MM.1S (cell line): ENCODE data around the gene BZW2.

Experiments
- DNase-seq: peaks from one replicate; pipeline ENCODE4 v3.0.0-alpha.2; 2015
- H2AFZ ChIP-seq: fragments of 300-600 bp; sonication (generic); 2 replicates; pipeline ENCODE4 v1.6.0; 2016; ENCODE audit warnings: antibody characterized with exemption, low read length
- H3F3A ChIP-seq: fragments of 300-600 bp; sonication (generic); 2 replicates; pipeline ENCODE4 v1.6.1; 2016; ENCODE audit warnings: mild to moderate bottlenecking, antibody characterized with exemption, low read length, moderate library complexity, mixed read lengths; ENCODE audit not compliant: insufficient read depth
- H3K27ac ChIP-seq: fragments of 300-600 bp; sonication (generic); 2 replicates; pipeline ENCODE4 v1.5.1; 2016; ENCODE audit warnings: mild to moderate bottlenecking, low read length
- H3K27me3 ChIP-seq: fragments of 300-600 bp; sonication (generic); replicated peaks from 2 replicates; pipeline ENCODE4 v1.6.0; 2016; ENCODE audit warnings: low read length; ENCODE audit not compliant: insufficient read depth
- H3K36me3 ChIP-seq: fragments of 300-600 bp; sonication (generic); replicated peaks from 2 replicates; pipeline ENCODE4 v1.6.1; 2016; ENCODE audit warnings: mild to moderate bottlenecking, low read length, mixed read lengths; ENCODE audit not compliant: insufficient read depth
- H3K4me1 ChIP-seq: fragments of 300-600 bp; sonication (generic); 2 replicates; pipeline ENCODE4 v1.6.1; 2016; ENCODE audit warnings: low read length, mixed read lengths
- H3K4me2 ChIP-seq: fragments of 300-600 bp; sonication (generic); 2 replicates; pipeline ENCODE4 v1.6.0; 2016; ENCODE audit warnings: low read depth, low read length
- H3K4me3 ChIP-seq: fragments of 300-600 bp; sonication (generic); 2 replicates; pipeline ENCODE4 v1.5.1; 2016; ENCODE audit warnings: low read length, mixed read lengths
- H3K79me2 ChIP-seq: fragments of 300-600 bp; sonication (generic); 2 replicates; pipeline ENCODE4 v1.6.1; 2016; ENCODE audit warnings: mixed run types, low read length, mixed read lengths
- H3K9ac ChIP-seq: fragments of 300-600 bp; sonication (generic); 2 replicates; pipeline ENCODE4 v1.6.1; 2016; ENCODE audit warnings: low read length, mixed read lengths
- H3K9me2 ChIP-seq: fragments of 300-600 bp; sonication (generic); replicated peaks from 2 replicates; pipeline ENCODE4 v1.6.1; 2016; ENCODE audit warnings: mild to moderate bottlenecking, low read length, mixed read lengths; ENCODE audit not compliant: insufficient read depth
- H3K9me3 ChIP-seq: fragments of 300-600 bp; sonication (generic); replicated peaks from 2 replicates; pipeline ENCODE4 v1.6.1; 2016; ENCODE audit warnings: mild to moderate bottlenecking, low read length, mixed read lengths; ENCODE audit not compliant: insufficient read depth
- H4K20me1 ChIP-seq: fragments of 300-600 bp; sonication (generic); 2 replicates; pipeline ENCODE4 v1.6.1; 2016; ENCODE audit warnings: mild to moderate bottlenecking, low read length, moderate library complexity, mixed read lengths; ENCODE audit not compliant: insufficient read depth
- EZH2 ChIP-seq: fragments of 300-600 bp; sonication (generic); optimal IDR thresholded peaks from 2 replicates; pipeline ENCODE3; 2017; ENCODE audit warnings: low read depth, mild to moderate bottlenecking, antibody characterized with exemption, low read length, mixed read lengths
- EZH2phosphoT487 ChIP-seq: fragments of 300-600 bp; sonication (generic); IDR thresholded peaks from 2 replicates; pipeline ENCODE4 v1.6.1; 2018; ENCODE audit warnings: antibody characterized with exemption, low read length
- TF ChIP-seq, protein P1 (sequence below): fragments of 300-600 bp; sonication (generic); IDR thresholded peaks from 2 replicates; pipeline ENCODE4 v1.5.1; 2016; ENCODE audit warnings: antibody characterized with exemption, low read length, mixed read lengths

The BZW2 gene

GRCh38 chr7:16619979-16620408, 26.0 kb upstream of the BZW2 start:
- Histone ChIP-seq H3K4me1 (no peaks in the 10 kb centered on the region), H3K4me3 (no peak overlapping the region), H3K79me2 (no peaks in the 10 kb centered on the region), H3K27me3 (no peaks in the 10 kb centered on the region), H2AFZ (no peak overlapping the region), H3K9ac (no peak overlapping the region), H4K20me1 (no peaks in the 10 kb centered on the region), H3K4me2 (no peak overlapping the region), H3K9me2 (no peaks in the 10 kb centered on the region), H3K27ac (no peak overlapping the region; the same call in 1 of the 2 replicates), H3K9me3 (no peaks in the 10 kb centered on the region), H3K36me3 (no peaks in the 10 kb centered on the region), H3F3A (no peaks in the 10 kb centered on the region)
- TF ChIP-seq EZH2phosphoT487 (no peak), EZH2 (no peak)
- TF ChIP-seq, protein P1, sequence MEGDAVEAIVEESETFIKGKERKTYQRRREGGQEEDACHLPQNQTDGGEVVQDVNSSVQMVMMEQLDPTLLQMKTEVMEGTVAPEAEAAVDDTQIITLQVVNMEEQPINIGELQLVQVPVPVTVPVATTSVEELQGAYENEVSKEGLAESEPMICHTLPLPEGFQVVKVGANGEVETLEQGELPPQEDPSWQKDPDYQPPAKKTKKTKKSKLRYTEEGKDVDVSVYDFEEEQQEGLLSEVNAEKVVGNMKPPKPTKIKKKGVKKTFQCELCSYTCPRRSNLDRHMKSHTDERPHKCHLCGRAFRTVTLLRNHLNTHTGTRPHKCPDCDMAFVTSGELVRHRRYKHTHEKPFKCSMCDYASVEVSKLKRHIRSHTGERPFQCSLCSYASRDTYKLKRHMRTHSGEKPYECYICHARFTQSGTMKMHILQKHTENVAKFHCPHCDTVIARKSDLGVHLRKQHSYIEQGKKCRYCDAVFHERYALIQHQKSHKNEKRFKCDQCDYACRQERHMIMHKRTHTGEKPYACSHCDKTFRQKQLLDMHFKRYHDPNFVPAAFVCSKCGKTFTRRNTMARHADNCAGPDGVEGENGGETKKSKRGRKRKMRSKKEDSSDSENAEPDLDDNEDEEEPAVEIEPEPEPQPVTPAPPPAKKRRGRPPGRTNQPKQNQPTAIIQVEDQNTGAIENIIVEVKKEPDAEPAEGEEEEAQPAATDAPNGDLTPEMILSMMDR, result no peak
- peak; percentile 38 for DNase-seq

DNA sequence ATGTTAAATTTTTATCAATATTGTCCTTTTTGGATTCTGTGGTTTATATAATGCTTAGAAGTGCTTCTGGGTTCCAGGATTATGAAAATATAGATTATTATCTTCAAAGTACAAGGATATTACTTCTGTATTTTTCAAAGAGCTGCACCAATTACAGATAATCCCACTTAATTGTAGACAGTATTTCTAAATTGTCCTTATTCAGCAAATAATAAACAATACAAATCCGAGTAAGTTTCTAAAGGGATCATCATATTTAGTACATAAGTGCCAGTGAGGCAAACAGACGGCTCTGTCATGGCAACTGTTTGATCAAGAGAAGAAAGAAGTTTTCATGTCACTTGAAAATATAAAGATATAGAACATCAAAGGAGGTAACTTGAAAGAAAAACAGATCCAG, 19.6 kb upstream of the BZW2 start:
- H3K4me3 ChIP-seq, result no peak overlapping the region
- no peak overlapping the region for H3K27ac ChIP-seq
- DNase-seq, result no peak
- H3K79me2 ChIP-seq, result no peaks in the 10 kb centered on the region
- no peak overlapping the region for H2AFZ ChIP-seq
- H3K4me2 ChIP-seq, result no peak overlapping the region
- no peaks in the 10 kb centered on the region for H4K20me1 ChIP-seq
- no peaks in the 10 kb centered on the region for H3F3A ChIP-seq
- H3K9me2 ChIP-seq, result no peaks in the 10 kb centered on the region
- TF ChIP-seq EZH2 (no peak), EZH2phosphoT487 (no peak)
- TF ChIP-seq, protein P1, result no peak
- H3K9ac ChIP-seq, result no peak overlapping the region
- H3K4me1 ChIP-seq, result no peaks in the 10 kb centered on the region
- H3K9me3 ChIP-seq, result no peaks in the 10 kb centered on the region
- no peaks in the 10 kb centered on the region for H3K27me3 ChIP-seq
- no peaks in the 10 kb centered on the region for H3K36me3 ChIP-seq

- no peak for DNase-seq
- no peaks in the 10 kb centered on the region for H3K36me3 ChIP-seq
- TF ChIP-seq, protein P1, result no peak
- TF ChIP-seq EZH2phosphoT487 (no peak), EZH2 (no peak)
- no peaks in the 10 kb centered on the region for H3F3A ChIP-seq
- no peak overlapping the region for H2AFZ ChIP-seq
- no peak overlapping the region for H3K4me3 ChIP-seq
- no peaks in the 10 kb centered on the region for H4K20me1 ChIP-seq
- H3K27ac ChIP-seq, result no peak overlapping the region
- no peaks in the 10 kb centered on the region for H3K79me2 ChIP-seq
- no peaks in the 10 kb centered on the region for H3K27me3 ChIP-seq
- H3K9me2 ChIP-seq, result no peaks in the 10 kb centered on the region
- H3K4me2 ChIP-seq, result no peak overlapping the region
- no peak overlapping the region for H3K9ac ChIP-seq
- H3K9me3 ChIP-seq, result no peaks in the 10 kb centered on the region
- no peaks in the 10 kb centered on the region for H3K4me1 ChIP-seq
These were observed 18.7 kb upstream of the BZW2 start for GRCh38 chr7:16627236-16627635.

- Histone ChIP-seq H2AFZ (no peak overlapping the region), H3F3A (no peaks in the 10 kb centered on the region), H3K4me2 (no peak overlapping the region), H3K9me3 (no peaks in the 10 kb centered on the region), H3K79me2 (no peaks in the 10 kb centered on the region), H3K36me3 (no peaks in the 10 kb centered on the region), H3K9me2 (no peaks in the 10 kb centered on the region), H3K4me3 (no peak overlapping the region), H4K20me1 (no peaks in the 10 kb centered on the region), H3K27ac (no peak overlapping the region), H3K9ac (no peak overlapping the region), H3K27me3 (no peaks in the 10 kb centered on the region), H3K4me1 (no peaks in the 10 kb centered on the region)
- TF ChIP-seq EZH2 (no peak), EZH2phosphoT487 (no peak)
- TF ChIP-seq, protein P1, result no peak
- no peak for DNase-seq
These were observed 15.3 kb upstream of the BZW2 start for GRCh38 chr7:16630654-16631053.
